Measurements from ENCODE around the gene OR2J2.
A peak's percentile ranks its signal among the peaks of the same experiment; 100 is the strongest.
"Not testable (repeated sequence)": the region's sequence is repeated elsewhere in the genome, so short reads cannot be mapped to it uniquely, and the experiment has no call there.

OR2J2 gene

DNA sequence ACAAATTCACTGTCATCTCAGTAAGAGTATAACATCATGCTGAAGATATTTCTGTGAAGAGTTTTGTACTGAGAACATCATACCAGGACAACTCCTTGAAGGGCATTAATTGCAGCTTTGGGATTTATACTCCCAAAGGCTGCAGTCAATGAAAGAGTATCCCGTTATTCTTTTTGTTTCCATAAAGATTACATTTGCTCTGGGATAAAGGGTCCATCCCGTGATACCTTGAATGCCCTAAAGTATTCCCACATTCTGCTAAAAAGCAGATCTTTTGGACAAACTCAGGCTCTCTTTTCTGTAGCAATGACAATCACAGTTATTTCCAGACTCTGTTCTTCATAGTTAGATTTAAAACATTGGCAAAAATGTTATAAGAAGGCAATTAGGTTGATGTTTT, at the start of gene OR2J2:
OR2J2 (plus strand) TSS at position 301 of the 400 bp plus-strand sequence. CDS start 2,729 bp downstream, outside the sequence.
- not testable (repeated sequence) for DNase-seq

DNA sequence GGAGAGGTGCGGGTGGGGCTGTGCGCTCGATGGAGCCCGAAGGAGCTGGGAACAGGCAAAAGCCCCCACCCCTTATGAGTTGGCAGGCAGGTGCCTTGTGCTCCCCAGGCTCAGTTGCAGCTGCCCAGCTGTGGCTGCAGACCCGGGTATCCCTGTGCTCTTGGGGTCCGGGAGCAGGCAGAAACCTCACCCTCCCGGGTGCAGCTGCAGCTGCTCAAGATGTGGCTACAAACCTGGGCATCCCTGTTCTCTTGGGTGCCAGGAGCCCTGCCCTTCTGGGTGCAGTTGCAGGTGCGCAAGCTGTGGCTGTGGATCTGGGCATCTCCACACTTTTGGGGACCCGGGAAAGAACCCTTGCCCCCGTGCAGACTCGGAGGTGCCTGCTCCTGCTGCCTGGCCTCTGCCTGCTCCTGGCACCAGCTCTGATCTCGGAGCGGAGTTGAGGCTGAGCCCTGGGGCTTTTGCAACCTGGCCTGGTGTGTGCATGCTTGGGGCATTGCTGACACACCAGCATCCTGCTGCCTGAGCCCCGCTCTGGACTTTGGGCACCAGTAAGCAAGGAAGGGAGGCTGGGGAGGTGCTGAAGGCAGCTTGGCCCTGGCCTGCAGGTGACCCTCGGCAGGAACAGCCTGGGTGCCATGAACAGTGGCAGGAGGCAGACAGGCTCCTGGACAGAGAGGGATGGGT, 41.2 kb upstream of the OR2J2 start:
- DNase-seq: no peak

DNA sequence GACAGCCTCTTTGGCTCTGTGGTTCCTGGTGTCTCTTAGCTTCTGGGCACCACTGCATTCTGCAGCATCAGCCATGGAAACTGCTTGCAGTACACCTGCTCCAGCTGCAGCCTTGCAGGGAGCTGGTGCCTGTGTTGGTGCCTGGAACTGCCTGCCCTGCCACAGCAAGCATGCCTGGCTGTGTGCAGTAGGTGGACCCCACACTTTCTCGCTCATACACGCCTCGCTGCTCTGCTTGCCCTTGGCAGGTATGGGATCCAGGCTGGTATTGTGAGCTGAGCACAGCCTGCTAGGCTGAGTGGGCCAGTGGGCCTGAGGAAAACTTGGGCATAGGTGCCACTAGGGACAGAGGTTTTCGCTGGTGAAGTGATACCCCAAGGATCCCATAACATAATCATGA, 40.1 kb upstream of the OR2J2 start:
- DNase-seq: no peak

DNA sequence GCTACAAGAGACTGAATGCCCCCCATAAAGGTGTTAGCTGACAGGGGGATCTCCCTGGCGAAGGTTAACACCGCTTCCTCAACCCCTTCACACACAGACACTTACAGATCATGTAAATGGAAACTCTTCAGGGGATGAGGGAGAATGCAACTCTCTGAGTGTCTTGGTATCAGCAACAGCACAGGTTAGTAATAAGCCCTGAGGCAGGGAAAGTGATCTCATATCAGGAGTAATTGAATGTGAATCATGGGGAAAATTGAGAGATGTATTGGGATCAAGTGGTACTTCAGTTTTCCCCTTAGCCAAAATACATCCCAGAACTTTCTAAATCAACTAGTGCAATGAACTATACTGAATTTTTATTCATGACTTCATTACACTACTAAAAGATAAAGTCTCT, 39.0 kb upstream of the OR2J2 start:
- no peak for DNase-seq

DNA sequence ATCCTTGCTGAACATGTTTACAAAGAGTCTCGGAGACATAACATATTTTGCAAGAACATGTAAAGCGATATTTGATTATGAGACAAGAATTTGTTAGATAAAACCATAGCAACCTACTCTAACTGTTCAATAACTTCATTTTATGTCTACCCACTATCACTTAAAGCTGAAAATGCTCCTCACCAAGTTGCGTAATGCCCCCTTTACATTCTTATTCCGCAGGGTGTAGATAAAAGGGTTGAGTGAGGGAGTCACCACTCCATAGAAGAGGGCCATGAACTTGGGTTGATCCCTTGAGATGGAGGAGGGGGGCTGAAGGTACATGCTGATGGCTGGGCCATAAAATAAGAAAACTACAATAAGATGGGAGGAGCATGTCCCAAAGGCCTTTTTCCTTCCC, 33.0 kb upstream of the OR2J2 start:
- DNase-seq: no peak

DNA sequence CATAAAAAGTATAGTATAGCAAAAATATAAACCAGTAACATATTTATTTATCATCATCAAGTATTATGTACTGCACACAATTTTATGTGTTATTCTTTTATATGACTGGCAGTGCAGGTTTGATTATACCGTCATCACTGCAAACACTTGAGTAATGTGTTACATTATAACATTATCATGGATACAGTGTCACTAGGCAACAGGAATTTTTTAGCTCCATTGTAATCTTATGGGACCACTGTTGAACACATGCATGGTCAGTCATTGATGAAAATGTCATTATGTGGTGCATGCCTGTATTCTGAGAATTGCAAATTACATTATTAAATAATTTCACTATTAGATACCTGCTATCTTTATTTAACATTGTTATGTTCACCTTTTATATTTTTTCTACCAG, 29.1 kb upstream of the OR2J2 start:
- no peak for DNase-seq

DNA sequence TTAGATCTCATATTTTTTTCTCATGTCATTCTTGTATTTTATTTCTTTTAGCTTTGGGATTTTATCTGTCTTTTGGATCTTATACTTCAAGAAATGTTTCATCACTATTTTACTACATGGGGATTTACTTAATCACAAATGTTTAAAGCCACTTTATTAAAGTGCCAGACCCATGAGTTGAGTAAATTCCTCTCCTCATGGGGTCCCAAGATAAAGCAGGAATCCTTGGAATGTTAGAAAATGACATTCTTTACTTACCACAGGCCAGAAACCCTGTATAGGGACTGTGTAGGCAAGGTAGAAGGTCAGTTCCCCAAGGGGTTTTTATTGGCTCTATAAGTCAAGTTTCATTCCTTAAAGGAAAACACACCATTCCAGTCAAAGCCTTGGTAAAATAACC, 28.4 kb upstream of the OR2J2 start:
- no peak for DNase-seq

DNA sequence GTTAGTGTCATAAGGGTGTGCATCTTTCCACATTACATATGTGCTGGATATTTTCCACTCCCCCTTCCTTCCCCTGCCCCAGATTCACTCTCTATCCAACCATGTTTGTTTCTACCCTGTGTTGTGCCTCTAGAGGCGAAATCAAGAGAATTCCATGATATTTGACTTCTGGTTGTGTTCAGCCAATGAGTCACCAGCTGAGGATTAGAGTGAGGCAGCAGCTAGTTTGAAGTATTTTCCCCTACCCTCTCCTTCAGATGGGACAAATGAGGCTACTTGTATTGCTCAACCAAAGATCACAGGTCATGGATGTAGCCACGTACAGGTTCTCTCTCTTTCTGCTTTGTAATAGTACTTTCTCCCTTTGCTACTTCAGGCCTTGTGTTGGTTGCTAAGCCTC, 24.5 kb upstream of the OR2J2 start:
- no peak for DNase-seq

DNA sequence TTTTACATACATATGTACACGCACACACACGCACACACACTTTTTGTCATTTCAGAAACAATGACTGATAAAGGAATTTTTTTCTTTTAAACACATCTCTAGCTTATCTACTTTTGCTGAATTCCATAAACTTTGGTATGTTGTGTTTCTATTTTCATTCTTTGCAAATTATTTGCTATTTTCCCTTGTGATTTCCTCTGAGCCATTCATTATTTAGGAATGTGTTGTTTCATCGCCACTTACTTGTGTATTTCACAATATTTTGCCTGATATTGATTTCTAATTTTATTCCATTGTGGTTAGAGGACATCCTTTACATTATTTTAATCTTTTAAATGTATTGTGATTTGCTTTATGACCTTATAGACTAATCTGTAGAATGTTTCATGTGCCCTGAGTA, 23.6 kb upstream of the OR2J2 start:
- DNase-seq: no peak

DNA sequence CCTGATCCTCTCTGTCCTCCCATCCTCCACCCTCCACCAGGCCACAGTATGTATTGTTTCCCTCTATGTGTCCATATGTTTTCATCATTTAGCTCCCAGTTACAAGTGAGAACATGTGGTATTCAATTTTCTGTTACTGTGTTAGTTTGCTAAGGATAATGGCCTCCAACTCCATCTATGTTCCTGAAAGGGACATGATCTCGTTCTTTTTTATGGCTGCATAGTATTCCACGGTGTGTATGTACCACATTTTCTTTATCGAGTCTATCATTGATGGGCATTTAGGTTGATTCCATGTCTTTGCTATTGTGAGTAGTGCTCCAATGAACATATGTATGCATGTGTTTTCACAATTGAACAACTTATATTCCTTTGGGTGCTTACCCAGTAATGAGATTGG, 21.3 kb upstream of the OR2J2 start:
- not testable (repeated sequence) for DNase-seq

DNA sequence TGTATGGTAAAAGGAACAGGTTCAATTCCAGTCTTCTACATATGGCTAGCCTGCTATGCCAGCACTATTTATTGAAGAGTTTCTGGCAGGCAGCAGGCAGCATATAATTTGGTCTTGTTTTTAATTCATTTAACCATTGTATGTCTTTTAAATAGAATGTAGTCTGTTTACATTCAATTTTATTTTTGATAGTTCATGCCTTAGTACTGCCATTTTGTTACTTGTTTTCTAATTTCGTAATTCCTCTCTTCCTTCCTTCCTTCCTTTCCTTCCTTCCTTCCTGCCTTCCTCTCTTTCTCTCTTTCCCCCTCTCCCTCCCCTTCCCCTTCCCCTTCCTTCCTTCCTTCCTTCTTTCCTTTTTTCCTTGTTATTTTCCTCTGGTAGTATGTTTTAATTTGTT, 17.6 kb upstream of the OR2J2 start:
- no peak for DNase-seq

DNA sequence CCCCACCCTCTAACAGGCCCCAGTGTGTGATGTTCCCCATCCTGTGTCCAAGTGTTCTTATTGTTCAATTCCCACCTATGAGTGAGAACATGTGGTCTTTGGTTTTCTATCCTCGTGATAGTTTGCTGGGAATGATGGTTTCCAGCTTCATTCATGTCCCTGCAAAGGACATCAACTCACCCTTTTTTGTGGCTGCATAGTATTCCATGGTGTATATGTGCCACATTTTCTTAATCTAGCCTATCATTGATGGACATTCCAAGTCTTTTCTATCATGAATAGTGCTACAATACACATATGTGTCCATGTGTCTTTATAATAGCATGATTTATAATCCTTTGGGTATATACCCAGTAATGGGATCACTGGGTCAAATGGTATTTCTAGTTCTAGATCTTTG, 15.5 kb upstream of the OR2J2 start:
- not testable (repeated sequence) for DNase-seq

DNA sequence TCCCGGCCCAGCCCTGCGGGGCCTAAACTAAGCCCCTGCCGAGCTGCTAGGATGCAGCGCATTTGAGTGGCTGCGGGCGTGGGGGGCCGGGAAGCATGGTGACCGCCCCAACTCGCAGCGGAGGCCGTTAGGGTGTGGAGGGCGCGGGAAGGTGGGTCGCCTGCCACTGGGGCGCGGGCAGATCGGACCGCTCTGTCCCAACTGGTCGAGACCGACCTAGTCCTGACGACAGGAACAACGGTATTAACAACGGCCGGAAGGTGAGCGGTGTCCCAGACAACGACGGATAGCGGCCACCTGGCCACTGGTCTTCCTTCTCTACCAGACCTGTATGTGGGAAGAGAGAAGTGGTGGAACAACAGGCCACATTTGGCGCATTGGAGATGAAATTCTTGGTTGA, 10.8 kb upstream of the OR2J2 start:
- not testable (repeated sequence) for DNase-seq

DNA sequence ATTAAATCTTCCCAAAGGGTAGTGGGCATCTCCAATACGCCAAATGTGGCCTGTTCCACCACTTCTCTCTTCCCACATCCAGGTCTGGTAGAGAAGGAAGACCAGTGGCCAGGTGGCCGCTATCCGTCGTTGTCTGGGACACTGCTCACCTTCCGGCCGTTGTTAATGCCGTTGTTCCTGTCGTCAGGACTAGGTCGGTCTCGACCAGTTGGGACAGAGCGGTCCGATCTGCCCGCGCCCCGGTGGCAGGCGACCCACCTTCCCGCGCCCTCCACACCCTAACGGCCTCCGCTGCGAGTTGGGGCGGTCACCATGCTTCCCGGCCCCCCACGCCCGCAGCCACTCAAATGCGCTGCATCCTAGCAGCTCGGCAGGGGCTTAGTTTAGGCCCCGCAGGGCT, 5.1 kb upstream of the OR2J2 start:
- not testable (repeated sequence) for DNase-seq

DNA sequence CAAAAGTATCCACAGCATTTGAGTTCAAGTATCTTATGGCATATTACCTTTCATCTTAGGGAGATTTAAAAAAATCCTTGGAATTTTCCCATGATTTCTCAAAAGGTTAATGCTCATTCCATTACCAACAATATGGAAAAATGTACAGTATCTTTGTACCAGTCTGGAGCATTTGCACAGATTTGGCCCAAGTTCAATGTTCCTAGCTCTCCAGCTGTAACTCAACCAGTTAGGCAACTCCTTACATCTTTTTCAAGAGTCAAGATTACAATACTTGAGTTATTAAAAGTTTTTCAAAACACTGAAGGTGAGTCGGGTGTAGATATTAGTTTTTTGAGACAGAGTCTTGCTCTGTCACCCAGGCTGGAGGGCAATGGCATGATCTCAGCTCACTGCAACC, 1.0 kb downstream of the OR2J2 start:
- DNase-seq: no peak

DNA sequence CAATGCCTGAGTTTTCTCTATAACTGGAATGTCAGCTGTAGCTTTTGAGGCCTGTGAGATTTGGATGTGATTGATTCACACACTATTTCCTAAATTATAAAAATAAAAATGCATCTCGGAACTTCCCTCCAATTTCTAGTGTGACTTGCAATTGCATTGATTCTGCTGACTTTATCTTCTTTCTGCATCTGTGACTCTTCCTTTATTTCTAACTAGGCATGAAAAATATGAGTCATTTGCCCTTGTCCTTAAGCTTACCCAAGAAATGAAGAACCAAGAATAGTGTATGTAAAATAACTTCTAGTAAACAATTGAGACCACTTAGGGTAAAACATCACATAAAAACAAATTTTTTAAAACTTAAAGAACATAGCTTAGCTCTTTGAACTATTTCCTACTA, 12.9 kb downstream of the OR2J2 start:
- no peak for DNase-seq

DNA sequence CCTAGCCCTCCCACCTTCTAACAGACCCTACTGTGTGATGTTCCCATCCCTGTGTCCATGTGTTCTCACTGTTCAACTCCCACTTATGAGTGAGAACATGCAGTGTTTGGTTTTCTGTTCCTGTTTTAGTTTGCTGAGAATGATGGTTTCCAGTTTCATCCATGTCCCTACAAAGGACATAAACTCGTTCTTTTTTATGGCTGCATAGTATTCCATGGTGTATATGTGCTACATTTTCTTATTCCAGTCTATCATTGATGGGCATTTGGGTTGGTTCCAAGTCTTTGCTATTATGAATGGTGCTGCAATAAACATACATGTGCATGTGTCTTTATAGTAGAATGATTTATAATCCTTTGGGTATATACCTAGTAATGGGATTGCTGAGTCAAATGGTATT, 18.0 kb downstream of the OR2J2 start:
- not testable (repeated sequence) for DNase-seq

DNA sequence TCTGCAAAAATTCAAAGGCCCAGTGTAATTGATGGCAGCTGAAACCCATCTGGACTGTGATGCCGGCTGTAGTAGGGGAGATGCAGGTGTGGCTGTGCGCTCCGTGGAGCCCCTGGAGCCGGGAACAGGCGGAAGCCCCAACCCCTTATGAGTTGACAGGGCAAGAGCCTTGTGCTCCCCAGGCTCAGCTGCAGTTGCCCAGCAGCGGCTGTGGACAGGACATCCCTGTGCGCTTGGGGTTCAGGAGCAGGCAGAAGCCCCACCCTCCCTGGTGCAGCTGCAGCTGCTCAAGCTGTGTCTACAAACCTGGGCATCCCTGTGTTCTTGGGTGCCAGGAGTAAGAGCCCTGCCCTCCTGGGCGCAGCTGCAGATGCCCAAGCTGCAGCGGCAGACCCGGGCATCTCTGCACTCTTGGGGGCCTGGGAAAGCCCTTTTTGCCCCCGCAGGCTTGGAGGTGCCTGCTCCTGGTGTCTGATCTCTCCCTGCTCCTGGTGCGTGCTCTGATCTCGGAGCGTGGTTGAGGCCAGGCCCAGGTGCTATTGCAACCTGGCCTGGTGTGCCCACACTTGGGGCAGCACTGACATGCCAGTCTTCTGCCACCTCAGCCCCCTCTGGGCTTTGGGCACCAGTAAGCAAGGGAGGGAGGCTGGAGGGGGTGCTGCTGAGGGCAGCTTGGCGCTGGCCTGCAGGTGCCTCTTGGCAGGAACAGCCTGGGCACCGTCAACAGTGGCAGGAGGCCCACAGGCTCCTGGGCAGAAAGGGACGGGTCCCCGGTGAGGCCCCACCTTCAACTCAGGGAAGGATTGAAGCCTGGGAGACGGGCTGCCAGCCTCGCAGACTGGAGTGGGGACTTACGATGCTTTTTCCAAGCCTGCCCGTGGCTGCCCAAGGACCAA, 30.3 kb downstream of the OR2J2 start:
- DNase-seq: peak in 1 of 2 experiments; percentile 15

DNA sequence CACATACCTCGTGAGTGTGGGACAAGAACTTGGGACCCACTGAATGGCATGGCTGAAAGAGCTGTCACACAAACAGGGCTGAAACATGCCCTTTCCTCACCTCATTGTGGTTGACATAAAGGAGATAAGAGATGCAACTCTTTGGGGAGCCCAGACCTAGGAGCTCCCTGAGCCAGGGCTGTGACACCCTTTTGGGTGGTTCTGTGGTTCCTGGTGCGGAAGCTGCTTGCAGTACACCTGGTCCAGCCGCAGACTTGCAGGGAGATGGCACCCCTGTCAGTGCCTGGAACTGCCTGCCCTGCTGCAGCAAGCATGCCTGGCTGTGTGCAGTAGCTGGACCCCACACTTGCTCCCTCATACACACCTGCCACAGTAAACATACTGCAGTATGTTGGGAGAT, 31.3 kb downstream of the OR2J2 start:
- DNase-seq: no peak

DNA sequence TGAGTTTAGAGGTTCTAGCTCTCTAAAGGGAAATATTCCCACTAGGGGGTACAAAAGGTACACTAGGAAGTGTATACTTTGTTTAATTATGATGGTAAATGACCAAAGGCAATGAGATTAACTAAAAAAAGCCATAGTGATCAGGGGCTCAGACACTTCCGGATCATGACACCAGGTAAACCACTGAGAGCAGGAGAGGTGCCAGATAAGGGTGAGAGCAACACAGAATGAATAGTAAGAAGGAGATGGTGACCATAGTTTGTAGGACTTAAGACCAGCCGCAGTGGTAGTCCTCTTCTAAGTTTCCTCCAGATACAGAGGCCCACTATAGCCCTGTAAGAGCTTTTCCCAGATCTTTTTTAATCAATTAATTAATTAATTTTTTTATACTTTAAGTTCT, 40.8 kb downstream of the OR2J2 start:
- no peak for DNase-seq

DNA sequence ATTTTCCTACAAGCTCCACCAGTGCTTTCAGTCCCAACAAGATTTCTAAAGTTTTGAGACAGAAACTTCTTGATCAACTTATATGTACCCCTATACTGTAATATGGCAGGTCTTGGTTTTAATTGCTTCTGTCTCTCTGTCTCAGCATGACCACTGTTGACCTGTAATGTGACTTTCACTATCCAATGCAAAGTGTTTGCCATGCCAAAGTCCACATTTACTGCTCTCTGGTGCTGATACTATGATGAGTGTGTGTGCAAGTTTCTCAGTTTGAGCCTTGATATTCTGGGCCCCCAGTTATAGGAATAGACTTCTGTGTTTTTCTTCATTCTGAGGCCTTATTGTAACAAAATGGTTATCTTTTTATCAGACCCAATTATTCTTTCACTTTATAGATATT, 45.8 kb downstream of the OR2J2 start:
- no peak for DNase-seq

DNA sequence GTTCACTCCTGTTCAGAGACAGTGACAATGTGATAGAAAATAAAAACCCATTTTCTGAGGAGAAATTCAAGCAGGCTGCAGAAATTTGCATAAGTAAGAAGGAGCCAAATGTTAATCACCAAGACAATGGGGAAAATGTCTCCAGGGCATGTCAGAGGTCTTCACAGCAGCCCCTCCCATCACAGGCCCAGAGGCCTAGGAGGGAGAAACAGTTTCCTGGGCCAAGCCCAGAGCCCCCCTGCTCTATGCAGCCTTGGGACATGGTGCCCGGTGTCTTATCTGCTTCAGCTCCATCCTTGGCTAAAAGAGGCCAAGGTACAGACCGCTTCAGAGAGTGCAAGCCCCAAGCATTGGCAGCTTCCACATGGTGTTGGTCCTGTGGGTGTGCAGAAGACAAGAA, 46.5 kb downstream of the OR2J2 start:
- DNase-seq: not testable (repeated sequence)

DNA sequence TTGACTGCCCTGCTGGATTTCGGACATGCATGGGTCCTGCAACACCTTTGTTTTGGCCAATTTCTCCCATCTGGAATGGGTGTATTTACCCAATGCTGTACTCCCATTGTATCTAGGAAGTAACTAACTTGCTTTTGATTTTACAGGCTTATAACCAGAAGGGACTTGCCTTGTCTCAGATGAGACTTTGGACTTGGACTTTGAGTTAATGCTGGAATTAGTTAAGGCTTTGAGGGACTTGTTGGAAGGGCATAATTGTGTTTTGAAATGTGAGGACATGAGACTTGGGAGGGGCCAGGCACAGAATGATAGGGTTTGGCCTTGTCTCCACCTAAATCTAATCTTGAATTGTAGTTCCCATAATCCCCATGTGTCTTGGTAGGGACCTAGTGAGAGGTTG, 47.3 kb downstream of the OR2J2 start:
- DNase-seq: not testable (repeated sequence)
